NCI-H2081 treated with DMSO at 0.1 percent for 48 hours (cell line): ENCODE measurements around the gene COL19A1.
"Not testable (repeated sequence)": the region's sequence is repeated elsewhere in the genome, so short reads cannot be mapped to it uniquely, and the experiment has no call there.

Experiments
- DNase-seq: peaks from one replicate; lab custom pipeline; 2025; lab: John Stamatoyannopoulos, UW

The COL19A1 gene

GRCh38 chr6:69866351-69866769 is at the start of gene COL19A1:
Gene COL19A1, plus strand, starts transcription at chr6:69866556. Its CDS starts 13,012 bp downstream, at chr6:69879568.
- no peak for DNase-seq

DNA sequence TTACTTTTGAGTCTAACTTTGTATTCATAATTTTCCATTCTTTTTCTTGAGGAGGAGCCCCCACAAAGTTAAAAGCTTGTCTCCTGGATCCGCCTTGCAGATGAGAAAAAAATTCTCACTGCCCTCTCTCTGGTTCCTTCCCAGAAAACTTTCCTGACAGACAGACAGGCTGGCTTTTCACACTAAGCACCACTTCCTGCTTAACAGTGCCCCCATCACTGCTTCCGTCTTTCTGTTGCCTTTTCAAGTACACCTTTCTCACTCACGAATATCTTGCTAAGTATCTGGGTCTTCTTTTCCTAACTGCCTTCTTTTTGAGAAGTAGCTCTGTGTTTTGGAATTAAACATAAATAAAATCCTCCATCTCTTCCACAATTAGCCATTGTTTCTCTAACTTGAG is 49.8 kb upstream of the COL19A1 start:
- no peak for DNase-seq

DNA sequence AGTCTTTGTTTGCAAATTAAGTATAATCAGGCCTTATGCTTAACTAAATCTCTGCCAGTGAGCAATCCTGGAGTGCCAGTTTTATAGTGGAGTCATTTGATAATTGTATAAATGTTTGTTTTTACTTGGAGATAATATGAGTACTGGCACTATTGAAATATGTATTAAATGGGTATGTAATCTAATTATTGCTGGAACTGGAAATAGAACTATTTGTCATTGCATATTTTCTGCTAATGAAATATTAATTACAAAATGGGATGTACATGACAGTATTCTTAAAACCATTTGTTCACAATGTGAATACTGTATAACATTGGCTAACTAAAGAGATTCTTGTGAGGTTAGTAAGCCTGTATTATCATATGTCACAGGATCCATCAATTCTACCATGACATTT is 49.0 kb upstream of the COL19A1 start:
- no peak for DNase-seq

DNA sequence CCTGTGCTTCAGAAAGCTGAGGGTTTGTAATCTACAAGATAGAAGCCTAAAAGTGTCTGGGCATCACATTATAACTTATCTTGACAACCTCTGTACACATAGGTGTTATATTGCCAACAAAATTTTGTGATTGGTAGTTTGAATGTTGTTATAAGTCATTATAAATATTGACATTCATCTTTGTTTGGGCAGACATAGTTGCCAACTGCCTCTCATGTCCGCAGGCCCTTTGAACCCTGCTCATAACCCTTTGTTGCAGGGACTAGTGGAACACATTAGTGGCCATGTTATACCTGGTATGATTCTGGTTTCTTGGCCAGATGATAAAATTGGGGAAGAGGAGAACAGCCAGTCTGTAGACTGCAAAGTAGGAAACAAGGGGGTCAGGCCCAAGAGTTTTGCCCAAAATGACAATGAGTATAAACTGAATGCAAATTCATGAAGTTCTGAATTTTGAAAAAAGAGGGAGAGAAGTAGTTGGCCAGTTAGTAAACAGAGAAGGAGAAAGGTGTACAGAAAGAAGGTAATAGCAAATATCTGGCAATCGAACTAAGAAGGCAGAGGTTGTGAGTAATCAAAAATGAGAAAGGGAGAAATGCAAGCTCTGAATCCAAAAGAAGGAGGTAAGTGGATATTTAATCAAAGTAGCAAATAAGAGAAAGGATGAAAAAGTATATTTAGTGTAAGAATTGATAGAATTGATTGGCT is 48.0 kb upstream of the COL19A1 start:
- DNase-seq: no peak

- DNase-seq: no peak
Measured at GRCh38 chr6:69819138-69819537, 47.2 kb upstream of the COL19A1 start.

DNA sequence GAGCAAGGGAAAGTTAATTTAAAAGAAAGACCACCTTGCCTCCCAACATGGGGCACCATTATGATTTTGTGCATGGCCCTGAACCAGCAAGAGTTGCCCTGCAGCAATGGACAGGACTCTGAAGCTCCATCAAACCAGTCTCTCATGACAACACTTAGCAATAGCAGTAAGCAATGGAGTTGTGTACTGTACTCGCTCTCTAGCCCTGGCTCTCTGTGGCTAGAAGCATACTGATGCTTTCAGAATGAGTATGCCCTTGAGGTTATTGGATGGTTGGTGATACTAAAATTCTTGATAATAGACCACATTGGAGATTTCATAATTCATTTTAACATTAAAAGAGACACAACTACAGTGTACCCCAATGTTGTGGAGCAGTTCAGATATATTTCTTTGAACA is 46.3 kb upstream of the COL19A1 start:
- DNase-seq: no peak

DNA sequence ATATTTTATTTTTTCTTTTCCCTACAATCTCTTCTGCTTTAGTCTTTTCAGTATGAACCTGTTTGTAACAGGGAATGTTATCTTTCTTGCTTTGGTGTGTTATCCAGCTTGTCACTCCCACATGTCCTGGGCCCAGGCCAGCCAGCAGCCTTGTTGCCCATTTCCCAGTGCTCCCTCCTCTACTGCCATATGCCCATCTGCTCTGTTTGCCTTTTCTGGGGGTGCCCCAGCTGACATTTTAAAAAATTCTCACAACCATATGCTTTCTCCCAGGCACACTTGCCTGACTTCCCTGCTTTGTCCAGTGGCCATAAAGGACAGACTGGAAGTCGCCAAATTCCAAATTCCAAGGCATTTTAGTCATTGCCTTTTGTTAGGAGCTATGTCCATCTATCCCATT is 45.9 kb upstream of the COL19A1 start:
- DNase-seq: no peak

- DNase-seq: not testable (repeated sequence)
Measured at GRCh38 chr6:69824355-69824754, 42.0 kb upstream of the COL19A1 start.

- no peak for DNase-seq
Measured at GRCh38 chr6:69825904-69826303, 40.5 kb upstream of the COL19A1 start.

DNA sequence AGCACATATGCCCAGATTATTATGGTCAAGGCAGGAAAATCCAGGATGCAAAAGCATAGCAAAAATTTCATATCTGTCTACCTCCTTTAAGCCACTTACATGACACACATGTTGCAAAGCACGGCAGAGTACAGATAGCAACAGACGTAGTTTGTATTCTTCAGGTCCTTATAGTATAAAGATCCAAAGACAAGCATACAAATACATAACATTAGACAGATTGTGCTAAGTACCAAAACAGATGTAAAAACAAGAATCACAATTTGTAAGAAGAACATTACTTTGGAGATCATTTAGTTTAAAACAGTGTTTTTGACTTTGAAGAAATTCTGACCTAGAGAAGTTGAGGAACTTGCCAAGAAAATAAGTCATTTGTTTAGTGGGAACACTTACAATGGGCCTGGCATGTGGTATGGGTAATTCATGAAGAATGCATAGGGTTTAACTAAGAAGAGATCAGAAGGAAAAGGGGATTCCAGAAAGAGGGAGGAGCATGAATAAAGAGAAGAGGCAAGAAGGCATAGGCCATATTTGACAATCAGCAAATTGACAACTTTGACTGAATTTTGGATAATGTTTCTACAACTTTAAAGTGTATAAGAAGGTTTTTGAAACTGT is 39.0 kb upstream of the COL19A1 start:
- no peak for DNase-seq

GRCh38 chr6:69832558-69832957 is 33.8 kb upstream of the COL19A1 start:
- DNase-seq: no peak

GRCh38 chr6:69835414-69836179 is 30.8 kb upstream of the COL19A1 start:
- DNase-seq: no peak

- no peak for DNase-seq
Measured at GRCh38 chr6:69841862-69842261, 24.5 kb upstream of the COL19A1 start.

GRCh38 chr6:69843189-69843588 is 23.2 kb upstream of the COL19A1 start:
- DNase-seq: no peak

DNA sequence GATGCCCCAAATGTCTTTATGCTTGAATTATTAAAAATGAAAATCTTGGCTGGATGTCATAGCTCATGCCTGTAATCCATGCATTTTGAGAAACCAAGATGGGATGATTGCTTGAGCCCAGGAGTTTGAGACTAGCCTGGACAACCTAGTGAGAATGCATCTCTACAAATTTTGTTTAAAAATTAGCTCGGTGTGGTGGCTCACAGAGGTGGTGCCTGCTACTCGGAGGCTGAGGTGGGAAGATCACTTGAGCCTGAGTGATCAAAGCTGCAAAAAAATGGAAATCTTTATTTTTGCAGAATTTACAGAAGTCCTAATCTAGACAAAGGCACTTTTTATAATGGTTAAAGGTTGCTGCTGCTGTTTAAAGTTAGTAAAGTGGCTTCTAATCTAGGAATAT is 20.0 kb upstream of the COL19A1 start:
- no peak for DNase-seq

DNA sequence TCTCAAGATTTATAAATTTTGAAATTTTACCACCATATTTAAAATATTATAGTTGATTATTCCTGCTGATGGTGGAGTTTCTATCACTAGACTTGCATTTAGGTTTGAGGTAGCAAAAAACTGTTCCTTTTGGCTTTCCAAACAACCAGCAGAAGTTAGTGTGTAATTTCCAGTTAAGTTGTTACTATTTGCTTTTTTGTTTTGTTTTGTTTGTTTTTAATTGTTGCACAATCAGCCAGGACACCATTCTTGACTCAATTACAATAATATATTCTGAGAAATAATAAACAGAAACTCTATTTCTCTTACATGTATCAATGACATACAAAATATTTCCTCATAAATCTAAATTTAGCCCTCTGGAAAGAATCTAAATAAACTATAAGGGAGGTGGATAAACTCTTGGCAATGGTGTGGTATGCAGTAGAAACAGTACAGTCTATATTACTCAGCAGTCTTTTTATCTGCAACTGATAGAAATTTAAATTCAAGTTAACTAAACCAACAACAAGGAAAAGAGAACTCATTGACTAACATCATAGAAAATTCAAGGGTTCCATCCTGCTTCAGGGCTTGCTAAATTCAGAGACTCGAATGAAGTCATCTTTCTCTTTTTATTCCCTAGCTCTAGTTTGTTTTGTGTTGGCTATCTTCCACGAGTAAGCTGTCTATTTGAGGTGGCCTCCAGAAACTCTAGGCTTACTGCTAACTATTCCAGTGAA is 19.4 kb upstream of the COL19A1 start:
- no peak for DNase-seq

DNA sequence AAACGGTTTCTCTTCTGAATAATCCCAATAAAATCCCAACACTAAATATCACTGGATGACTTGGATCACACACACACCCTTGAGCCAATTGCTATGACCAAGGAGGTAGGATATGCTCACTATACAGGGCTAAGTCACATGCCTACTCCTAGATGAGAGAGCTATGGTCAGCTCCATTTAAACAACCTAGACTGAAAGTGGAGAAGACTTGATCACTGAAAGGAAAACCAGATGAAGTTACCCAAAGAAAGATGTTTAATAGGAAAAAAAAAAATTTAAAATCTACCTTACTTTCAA is 18.9 kb upstream of the COL19A1 start:
- DNase-seq: no peak

DNA sequence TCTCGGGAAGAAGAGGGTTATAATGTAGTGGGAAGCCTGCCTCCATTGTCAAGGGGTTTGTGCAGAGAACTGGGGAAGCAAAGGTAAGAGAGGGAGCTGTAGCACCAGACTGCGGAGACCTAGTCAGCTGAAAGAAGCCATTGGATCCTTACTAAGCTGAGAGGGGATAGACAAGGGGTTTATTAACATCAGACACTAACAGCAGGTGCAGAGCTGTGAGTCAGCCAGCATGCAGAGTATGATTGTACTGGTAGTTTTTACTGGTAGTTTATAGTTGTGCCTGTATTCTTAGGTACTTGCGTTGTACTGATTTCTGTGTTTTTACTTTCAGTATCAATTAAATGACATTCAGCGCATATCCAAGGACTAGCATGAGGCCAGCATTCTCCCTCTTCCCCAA is 17.8 kb upstream of the COL19A1 start:
- no peak for DNase-seq

- DNase-seq: no peak
Measured at GRCh38 chr6:69852706-69853105, 13.7 kb upstream of the COL19A1 start.

DNA sequence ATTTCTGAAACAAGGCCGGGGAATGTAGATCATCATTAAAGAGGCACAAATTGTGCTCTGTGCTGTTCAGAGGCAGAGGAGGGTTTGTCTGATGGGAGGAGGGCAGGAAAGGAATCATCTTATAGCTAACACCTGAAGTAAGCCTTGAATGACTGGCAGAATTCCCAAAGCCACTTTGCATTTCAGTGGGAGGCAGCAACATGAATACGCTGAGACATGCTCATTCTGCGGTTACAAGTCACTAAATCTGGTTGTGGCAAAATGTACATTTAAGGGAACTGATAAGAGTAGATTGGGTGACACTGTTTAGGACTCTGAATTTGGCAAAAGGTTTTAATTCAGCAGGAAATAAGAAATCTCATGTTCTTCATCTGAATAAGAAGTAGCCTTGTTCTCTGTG is 4.4 kb upstream of the COL19A1 start:
- no peak for DNase-seq

GRCh38 chr6:69863766-69864165 is 2.6 kb upstream of the COL19A1 start:
- DNase-seq: no peak

- no peak for DNase-seq
Measured at GRCh38 chr6:69865126-69865525, 1.2 kb upstream of the COL19A1 start.
